Measurements from ENCODE around the gene HIGD2A.

Gene HIGD2A

GRCh38 chr5:176415952-176416924, 27.7 kb downstream of the HIGD2A start, which contains the start of gene CLTB:
Gene CLTB (minus strand): TSS chr5:176416539. CDS start chr5:176416363, 176 bp downstream.
- DNase-seq (ENCODE audit: low spot score), result peak; percentile 92

- no peak for DNase-seq (ENCODE audit: low spot score)
Observed at GRCh38 chr5:176416965-176417364, 28.4 kb downstream of the HIGD2A start.

GRCh38 chr5:176418251-176418650, 29.7 kb downstream of the HIGD2A start:
- DNase-seq (ENCODE audit: low spot score), result no peak

- no peak for DNase-seq (ENCODE audit: low spot score)
Observed at GRCh38 chr5:176420086-176420485, 31.5 kb downstream of the HIGD2A start.

- no peak for DNase-seq (ENCODE audit: low spot score)
Observed at GRCh38 chr5:176420972-176421544, 32.5 kb downstream of the HIGD2A start.

- no peak for DNase-seq (ENCODE audit: low spot score)
Observed at GRCh38 chr5:176424181-176424580, 35.6 kb downstream of the HIGD2A start.

GRCh38 chr5:176425138-176425537, 36.6 kb downstream of the HIGD2A start:
- no peak for DNase-seq (ENCODE audit: low spot score)

GRCh38 chr5:176425791-176426190, 37.2 kb downstream of the HIGD2A start:
- DNase-seq (ENCODE audit: low spot score), result no peak

- DNase-seq (ENCODE audit: low spot score), result no peak
Observed at GRCh38 chr5:176426876-176427275, 38.3 kb downstream of the HIGD2A start.

- DNase-seq (ENCODE audit: low spot score), result no peak
Observed at GRCh38 chr5:176427971-176428370, 39.4 kb downstream of the HIGD2A start.

- no peak for DNase-seq (ENCODE audit: low spot score)
Observed at GRCh38 chr5:176429972-176430371, 41.4 kb downstream of the HIGD2A start.

GRCh38 chr5:176432707-176433106, 44.2 kb downstream of the HIGD2A start:
- no peak for DNase-seq (ENCODE audit: low spot score)

GRCh38 chr5:176436656-176437055, 48.1 kb downstream of the HIGD2A start:
- DNase-seq (ENCODE audit: low spot score), result no peak

- DNase-seq (ENCODE audit: low spot score), result peak; percentile 79
Observed at GRCh38 chr5:176438959-176439757, 50.6 kb downstream of the HIGD2A start.

Data from SW480 (cell line).